Epithelial cell of prostate (primary cell): ENCODE data around the gene CCDC188.

Experiments
- DNase-seq: peaks from one replicate; pipeline ENCODE4 v3.0.0-alpha.2; 2011; ENCODE audit warnings: low read depth, low spot score
- H3K27ac ChIP-seq: fragments of 450-650 bp; 2 replicates; pipeline ENCODE4 v1.5.1; 2017; ENCODE audit warnings: mild to moderate bottlenecking

CCDC188 gene

DNA sequence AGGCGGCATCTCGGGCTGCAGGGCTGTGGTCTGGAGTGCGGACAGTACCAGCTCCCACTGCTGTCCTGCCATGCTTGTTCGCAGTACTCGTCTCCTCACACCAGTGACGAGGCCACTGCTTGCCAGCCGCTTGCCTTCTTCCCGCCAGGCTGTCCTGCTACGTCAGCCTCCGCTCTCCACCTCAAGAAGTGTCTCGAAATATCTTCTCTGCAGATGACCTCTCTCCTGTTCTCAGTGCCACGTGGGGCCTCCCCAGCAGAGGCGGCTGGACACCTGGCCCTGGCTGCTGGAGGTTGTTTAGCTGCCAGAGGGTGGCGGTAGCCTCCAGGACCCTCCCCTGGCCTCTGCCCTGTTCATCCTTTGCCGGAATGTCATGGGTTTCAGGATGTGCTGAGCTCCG, 3.1 kb upstream of the CCDC188 start:
- no peak overlapping the region for H3K27ac ChIP-seq
- DNase-seq: no peak

DNA sequence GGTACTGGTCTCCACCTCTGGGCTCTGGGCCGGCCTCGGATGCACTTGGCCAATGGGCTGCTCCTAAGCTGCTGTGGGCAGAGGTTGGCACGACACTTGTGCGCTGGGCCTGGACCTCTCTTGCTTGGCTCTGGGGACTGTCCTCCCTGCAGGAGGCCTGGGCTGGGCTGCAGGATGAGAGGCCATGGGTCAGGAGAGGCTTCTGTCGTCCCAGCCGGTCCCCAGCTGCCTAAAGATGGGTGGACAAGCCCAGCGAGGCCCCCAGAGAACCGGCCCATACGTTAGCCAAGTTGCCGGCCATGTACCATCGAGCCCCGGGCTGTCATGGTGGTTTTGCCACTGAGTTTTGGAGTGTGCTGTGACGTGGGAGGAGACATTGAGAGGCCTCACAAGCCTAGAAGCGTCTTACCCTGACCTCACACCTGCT, 1.6 kb upstream of the CCDC188 start:
- no peak overlapping the region for H3K27ac ChIP-seq
- DNase-seq: no peak

DNA sequence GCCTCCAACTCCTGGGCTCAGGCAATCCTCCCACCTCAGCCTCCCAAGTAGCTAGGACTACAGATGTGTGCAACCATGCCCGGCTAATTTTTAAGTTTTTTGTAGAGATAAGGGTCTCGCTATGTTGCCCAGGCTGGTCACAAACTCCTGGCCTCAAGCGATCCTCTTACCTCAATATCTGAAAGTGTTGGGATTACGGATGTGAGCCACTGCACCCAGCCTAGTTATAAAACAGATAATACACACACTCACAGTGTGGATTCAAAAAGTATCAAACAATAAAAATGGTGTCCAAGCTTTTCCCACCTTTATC, 377 bp upstream of the CCDC188 start:
- H3K27ac ChIP-seq: no peak overlapping the region
- DNase-seq: no peak

DNA sequence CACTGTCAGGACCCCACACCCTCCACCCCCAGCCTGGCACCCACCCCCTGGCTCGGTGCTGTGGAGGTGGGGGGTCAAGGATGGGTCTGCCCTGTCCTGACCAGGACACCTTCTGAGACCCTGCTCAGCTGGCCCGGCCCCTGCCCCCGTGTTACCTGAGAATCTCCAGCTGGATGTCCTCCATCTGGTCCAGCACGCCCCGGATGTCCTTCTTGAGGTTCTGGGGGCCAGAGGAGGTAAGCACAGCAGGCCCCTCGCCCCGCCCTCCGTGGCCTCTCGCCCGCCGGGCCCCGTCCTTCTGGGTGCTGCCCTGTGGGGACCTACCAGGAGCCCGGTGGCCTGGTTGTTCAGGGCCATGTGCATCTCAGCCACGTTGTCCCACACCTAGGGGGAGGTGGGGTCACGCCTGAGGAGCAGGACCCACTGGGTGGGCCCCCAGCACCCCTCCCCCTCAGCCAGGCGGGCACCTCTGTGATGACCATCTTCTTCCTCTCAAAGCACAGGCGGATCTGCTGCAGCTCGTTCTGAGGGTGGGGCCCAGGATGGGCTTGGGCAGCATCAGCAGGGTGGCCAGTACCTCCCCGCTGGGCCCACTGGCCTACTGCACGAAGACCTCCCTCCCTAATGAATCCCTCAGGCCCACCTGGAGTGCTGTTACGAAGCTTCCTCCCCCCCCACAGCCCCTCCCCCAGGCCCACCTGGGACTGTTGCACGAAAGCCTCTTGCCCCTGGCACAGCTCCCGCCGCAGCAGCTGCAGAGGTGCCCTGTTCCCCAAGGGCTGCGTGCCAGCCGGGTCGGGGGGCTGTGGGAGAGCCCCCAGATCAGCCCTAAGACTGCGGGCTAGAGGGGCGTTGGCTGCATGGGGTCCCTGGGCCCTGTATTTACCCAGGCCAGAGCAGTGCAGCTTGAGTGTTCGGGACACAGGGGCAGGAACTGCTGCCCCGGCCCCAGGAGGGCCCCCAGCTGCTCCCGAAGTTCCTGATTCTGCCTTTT, 1.3 kb downstream of the CCDC188 start:
- no peak overlapping the region for H3K27ac ChIP-seq
- no peak for DNase-seq

DNA sequence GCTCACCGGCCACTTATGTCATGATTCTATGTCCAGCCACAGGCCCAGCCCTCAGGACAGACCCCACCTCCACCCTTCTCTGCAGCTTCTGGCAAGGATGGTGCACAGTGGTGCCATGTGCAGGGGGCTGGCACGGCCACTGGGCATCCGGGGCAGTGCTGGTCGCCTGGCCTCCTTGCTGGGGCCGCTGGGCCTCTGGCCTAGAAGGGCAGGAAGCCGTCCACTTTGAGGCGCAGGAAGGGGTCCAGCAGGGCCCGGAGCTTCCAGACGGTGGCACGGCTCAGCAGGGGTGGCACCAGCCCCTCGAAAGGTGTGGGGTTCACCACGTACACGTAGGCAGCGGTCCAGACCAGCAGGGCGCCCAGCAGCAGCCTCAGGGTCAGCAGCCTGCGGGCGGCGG, 2.4 kb downstream of the CCDC188 start:
- no peak for DNase-seq
- H3K27ac ChIP-seq: no peak overlapping the region

DNA sequence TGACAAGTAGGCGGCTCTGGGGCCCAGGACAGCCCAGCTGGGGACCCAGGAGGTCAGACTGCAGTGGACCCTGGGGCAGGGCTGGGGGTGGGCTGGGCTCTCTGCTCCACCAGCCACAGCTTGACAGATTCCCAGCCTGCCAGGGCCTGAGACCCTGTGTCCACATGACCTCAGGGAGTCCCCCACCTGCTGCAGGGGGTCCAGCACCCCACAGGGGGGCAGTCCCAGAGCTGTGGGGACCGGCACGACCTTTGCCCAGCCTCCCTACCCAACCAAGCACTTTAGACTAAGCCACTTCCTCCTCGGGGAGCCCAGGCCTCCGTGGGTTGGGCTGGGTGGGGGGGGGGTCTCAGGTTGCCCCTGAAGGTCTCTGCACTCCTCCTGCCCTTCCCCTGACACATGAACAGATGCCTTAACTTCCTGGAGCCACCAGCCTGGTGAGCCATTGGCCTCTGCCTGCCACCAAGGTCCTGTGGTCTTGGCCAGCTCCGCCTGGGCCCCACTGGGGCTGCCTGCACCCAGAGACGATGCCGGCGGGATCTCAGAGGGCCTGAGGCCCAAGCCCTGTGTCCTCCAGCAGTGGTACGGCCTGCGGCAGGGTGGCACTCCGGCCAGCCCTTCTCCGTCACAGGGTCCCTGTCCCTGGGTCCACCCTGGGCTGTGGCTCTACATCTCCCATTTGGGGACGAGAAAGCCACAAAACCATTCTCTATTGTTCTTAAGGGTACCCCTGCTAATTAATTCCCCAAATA, 3.4 kb downstream of the CCDC188 start:
- DNase-seq: no peak

DNA sequence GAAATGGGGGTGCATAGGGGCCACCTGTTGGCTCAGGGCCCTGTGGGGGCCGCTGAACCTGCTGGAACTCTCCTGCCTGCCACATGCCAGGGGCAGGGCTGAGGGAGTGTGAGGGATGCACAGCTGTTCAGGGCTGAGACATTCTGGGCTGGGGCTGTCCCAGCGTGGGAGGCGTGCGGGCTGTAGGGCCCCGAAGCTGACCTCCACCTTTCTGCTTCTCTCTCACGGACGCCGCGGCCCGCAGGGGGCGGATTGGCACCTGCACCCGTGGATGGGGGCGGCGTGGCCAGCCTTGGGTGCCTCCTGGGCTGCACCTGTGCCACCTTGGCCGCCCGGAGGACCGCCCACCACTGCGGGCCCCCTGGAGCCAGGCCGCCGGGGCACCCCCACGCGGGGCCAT, 4.1 kb downstream of the CCDC188 start:
- DNase-seq: no peak
- no peak overlapping the region for H3K27ac ChIP-seq

More for the DNA sequence above, 3.4 kb downstream of the CCDC188 start:
- no peak overlapping the region for H3K27ac ChIP-seq

DNA sequence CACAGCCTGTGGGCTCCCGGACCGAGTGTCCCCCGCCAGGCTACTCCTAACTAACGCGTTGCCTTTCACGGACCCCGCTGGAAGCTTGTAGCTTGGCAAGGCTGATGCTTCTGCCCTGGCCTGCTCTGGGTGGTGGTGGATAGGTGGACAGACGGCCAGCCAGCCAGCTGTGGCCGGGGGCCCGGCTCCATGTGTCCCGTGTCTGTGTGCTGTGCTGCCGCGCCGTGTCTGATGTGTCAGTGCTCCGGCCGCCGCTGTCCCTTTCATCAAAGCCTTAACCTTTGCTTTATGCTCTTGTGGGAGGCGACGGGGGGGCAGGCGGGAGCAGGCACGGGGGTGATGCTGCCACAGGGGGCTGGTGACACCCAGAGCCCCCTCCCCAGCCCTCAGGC, 5.0 kb downstream of the CCDC188 start:
- no peak overlapping the region for H3K27ac ChIP-seq
- DNase-seq: no peak

DNA sequence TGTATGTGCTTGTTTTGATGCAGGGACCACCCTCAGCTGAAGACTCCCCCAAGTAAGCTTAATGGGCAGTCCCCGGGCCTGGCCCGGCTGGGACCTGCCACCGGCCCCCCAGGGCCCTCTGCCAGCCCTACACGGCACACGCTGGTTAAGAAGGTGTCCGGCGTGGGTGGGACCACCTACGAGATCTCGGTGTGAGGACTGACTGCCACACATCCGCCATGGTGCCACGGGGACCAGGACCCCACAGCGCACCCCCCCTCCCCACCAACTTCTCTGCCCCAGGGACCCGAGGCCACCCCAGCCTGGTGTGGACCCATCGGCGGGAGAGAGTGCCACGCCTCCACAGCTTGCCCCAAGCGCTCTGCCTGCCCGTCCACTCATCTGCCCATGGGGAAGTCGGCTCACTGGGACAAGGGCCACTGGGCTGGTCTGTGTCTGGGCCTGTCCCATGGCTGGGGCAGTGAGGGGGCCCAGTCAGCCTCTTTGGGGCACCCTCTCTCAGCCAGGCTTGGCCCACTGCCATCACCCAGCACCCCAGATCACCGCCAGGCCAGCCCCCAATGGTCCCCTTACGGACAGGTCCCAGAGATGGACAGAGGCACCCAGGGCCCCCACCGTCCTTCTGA, 5.5 kb downstream of the CCDC188 start:
- no peak overlapping the region for H3K27ac ChIP-seq

DNA sequence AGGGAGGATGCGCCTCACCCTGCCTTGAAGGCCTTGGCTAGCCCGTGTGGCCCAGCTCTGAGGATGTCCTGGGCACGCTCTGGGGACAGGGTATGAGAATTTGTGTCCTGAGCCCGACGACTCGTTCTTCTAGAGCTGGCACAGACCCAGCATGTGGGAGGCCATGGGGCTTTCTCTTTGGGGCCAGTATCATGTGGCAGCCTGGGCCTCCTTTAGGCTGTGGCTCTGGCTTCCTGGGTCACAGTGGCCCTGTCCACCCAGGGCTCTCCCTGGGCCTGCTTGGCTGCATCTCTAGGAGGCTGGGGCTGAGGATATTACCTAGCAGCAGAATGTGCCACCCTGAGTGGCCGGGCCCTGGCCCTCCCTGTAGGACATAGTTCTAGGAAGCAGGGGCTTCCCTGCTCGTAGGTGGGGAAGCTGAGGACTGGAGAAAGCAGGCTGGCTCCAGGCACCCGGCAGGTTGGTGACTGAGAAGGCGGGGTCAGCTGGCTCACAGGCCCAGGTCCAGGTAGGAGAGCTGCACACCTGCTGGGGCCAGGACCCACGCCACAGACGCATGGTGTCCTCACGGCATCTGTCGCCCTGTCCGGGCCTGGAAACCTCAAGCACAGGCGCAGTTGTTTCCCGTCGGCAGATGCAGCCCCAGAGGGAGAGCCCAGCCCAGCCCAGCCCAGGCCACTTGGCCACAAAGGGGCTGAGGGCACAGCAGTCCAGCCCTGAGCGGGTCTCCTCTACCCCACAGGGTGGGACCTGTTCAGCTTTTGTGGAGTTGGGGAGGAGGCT, 6.8 kb downstream of the CCDC188 start:
- no peak overlapping the region for H3K27ac ChIP-seq
- no peak for DNase-seq

More for the DNA sequence above, 5.5 kb downstream of the CCDC188 start:
- no peak for DNase-seq

DNA sequence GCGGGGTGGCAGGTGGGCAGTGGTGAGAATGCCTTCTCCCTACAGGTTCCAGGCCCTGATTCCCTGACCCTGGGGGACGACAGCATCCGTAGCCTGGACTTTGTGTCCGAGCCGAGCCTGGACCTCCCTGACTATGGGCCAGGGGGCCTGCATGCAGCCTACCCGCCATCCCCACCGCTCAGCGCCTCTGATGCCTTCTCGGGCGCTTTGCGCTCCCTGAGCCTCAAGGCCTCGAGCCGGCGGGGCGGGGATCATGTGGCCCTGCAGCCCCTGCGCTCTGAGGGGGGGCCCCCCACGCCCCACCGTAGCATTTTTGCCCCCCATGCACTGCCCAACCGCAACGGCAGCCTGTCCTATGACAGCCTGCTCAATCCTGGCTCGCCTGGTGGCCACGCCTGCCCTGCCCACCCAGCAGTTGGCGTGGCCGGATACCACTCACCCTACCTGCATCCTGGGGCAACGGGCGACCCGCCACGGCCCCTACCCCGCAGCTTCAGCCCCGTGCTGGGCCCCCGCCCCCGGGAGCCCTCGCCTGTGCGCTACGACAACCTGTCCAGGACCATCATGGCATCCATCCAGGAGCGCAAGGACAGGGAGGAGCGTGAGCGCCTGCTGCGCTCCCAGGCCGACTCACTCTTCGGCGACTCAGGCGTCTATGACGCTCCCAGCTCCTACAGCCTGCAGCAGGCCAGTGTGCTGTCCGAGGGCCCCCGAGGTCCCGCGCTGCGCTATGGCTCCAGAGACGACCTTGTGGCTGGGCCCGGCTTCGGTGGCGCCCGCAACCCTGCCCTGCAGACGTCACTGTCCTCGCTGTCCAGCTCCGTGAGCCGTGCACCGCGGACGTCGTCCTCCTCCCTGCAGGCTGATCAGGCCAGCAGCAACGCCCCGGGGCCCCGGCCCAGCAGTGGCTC, 7.9 kb downstream of the CCDC188 start:
- H3K27ac ChIP-seq: no peak overlapping the region
- no peak for DNase-seq

DNA sequence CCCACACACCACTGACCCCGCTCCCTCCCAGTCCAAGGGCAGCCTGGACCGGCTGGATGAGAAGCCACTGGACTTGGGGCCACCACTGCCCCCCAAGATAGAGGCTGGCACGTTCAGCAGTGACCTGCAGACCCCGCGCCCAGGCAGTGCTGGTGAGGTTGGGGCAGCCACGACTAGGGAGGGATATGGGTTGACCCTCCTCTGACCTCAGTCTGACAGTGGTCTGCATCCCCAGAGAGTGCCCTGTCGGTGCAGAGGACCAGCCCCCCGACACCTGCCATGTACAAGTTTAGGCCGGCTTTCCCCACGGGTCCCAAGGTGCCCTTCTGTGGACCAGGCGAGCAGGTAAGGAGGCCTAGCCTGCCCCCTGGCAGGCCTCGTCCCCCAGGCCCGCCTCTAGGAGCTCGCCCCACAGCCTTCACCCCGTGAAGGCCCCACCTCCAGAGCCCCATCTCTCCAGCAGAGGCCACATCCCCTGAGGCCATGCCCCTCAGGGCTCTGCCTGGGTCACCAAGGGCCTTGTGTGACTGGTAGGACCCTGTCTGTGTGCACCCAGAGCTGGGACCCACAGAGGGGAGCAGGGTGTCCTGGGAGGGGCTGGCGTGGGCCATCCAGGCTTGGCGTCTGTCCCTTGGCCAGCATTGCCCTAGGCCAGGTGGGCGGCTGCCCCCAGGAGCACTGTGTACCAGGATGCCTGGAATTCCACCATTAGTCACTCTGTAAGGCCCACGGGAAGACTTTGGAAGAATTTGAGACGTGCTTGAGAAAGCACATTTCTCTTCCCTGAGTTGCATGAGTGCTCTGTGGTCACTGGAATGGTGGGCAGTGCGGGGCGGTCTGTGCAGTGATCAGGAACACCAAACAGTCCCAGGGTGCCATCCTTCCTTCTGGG, 9.4 kb downstream of the CCDC188 start:
- H3K27ac ChIP-seq: no peak overlapping the region
- no peak for DNase-seq

DNA sequence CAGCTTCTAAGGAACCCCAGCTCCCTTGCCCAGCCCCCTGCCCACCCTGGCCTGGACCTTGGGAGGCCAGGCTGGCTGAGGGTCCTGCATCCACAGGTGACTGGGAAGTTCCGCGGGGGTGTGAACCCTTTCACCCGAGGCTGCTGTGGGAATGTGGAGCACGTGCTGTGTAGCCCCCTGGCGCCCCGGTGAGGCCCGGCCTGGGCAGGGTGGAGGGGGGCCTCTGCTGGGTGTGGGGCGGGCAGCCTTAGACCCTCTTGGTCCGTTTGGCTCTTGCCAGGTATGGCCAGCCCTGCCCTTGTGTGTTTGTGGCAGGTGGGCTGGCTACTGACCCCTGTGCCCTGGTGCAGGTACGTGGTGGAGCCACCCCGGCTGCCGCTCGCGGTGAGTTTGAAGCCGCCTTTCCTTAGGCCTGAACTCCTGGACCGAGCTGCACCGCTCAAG, 10.3 kb downstream of the CCDC188 start:
- DNase-seq: no peak
- no peak overlapping the region for H3K27ac ChIP-seq

DNA sequence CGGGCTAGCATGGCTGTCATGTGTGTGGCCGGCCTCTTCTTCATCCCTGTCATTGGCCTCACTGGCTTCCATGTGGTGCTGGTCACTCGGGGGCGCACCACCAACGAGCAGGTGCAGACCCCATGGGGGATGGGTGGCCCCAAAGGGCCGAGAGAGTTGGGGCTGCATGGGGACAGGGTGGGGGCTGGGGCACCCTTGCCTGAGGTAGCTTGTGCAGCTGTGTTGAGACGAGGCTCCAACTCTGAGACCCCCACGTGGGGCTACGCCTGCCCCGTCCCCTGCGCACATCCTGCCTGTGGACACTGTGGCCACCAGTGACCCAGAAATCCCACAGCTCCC, 10.8 kb downstream of the CCDC188 start:
- DNase-seq: no peak
- H3K27ac ChIP-seq: no peak overlapping the region

DNA sequence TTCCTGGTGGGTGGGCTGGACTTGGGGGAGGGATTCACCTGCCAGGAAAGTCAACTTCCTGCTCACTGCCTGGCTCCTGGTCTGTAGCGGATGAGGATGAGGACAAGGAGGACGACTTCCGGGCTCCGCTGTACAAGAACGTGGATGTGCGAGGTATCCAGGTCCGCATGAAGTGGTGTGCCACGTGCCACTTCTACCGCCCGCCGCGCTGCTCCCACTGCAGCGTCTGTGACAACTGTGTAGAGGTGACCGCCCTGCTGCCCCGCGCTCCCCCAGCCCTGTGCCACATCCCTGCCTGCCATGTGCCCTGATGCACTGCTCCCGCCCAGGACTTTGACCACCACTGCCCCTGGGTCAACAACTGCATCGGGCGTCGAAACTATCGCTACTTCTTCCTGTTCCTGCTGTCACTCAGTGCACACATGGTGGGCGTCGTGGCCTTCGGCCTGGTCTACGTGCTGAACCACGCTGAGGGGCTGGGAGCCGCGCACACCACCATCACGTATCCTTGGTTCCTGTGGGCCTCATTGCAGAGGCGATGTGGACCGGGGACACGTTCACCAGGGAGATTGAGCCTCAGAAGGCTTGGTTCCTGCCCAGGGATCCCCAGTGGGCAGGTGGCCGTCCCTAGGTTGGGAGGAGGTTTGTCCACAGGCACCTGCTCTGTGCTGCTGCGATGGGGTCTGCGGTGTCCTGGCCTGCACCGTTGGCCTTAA, 11.3 kb downstream of the CCDC188 start:
- H3K27ac ChIP-seq: no peak overlapping the region
- no peak for DNase-seq

DNA sequence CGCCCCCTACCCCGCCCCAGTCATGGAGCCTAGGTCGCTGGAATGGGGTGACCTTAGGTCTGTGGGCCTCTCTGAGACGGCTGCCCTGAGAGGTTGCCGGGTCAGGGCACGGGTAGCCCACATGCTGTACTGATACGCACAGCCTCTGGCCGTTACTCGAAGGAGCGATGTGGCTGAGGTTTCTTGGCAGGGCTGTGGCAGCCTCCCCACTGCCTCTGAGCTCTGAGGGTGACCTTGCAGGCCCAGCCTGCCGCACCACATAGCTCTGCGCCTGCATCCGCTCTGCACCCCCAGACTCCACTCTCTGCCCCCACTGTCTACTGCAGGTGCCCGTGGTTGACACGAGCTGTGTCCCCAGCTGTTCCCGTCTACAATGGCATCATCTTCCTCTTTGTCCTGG, 12.0 kb downstream of the CCDC188 start:
- no peak overlapping the region for H3K27ac ChIP-seq
- DNase-seq: no peak

DNA sequence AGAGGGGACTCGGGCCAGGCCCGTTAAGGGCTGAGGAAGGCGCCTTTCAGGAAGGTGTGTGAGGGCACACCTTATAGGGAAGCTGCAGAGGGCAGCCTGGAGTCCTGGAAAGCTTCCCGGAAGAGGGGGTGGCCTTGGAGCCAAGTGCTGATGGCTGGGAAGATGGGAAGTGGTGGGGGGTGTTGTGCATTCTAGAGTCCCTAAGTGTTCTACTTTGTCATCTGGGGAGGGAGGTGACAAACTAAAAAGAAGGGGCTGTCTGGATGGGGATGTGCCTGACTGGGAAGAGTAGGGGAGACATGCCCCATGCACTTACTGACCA, 12.5 kb downstream of the CCDC188 start:
- no peak overlapping the region for H3K27ac ChIP-seq
- no peak for DNase-seq
